SK-N-DZ (cell line): Measurements from ENCODE around the gene RAB34. TPM values are rescaled to one million over a fixed set of nuclear protein-coding genes. Genes with fewer than 3 reads are reported as not detected.
A peak's percentile ranks its signal among the peaks of the same experiment; 100 is the strongest.

Source experiments
- DNase-seq: peaks from one replicate; pipeline ENCODE4 v3.0.0-alpha.2; 2015; ENCODE audit warnings: low spot score
- polyA plus RNA-seq, 2 experiments: library from polyadenylated mRNA; depleted of rRNA; stranded (reverse); fragments of >200 nt; gene quantifications; 2 replicates each; pipeline ENCODE4 v1.2.3, GENCODE V29; 2014

Gene RAB34
- polyA plus RNA-seq (2014; cell fraction: cytosol; rRNA removed), result 50.8 and 51.5 TPM in 2 replicates
- polyA plus RNA-seq (2014; cell fraction: nucleus; rRNA removed), result 124 and 148 TPM in 2 replicates

- DNase-seq, result peak; percentile 82
These were observed at the start of gene RAB34 for GRCh38 chr17:28717578-28718332. TSS of gene RAB34 (minus strand) at chr17:28717868. CDS start at chr17:28717266, 602 bp downstream.

GRCh38 chr17:28765038-28765437 lies 47.4 kb upstream of the RAB34 start:
- DNase-seq, result no peak

GRCh38 chr17:28763804-28764266 lies 46.2 kb upstream of the RAB34 start:
- peak; percentile 75 for DNase-seq

- DNase-seq, result no peak
These were observed 45.6 kb upstream of the RAB34 start for GRCh38 chr17:28763137-28763799.

GRCh38 chr17:28760601-28761562 lies 43.2 kb upstream of the RAB34 start:
- no peak for DNase-seq

GRCh38 chr17:28759256-28759865 lies 41.7 kb upstream of the RAB34 start:
- no peak for DNase-seq

GRCh38 chr17:28758411-28759121 lies 40.9 kb upstream of the RAB34 start:
- DNase-seq, result no peak

- DNase-seq, result no peak
These were observed 38.6 kb upstream of the RAB34 start for GRCh38 chr17:28756049-28756804.

GRCh38 chr17:28755486-28755885 lies 37.8 kb upstream of the RAB34 start:
- DNase-seq, result no peak

- no peak for DNase-seq
These were observed 34.1 kb upstream of the RAB34 start for GRCh38 chr17:28751600-28752366.

- peak; percentile 93 for DNase-seq
These were observed 32.7 kb upstream of the RAB34 start for GRCh38 chr17:28750178-28751047.

GRCh38 chr17:28749516-28750177 lies 32.0 kb upstream of the RAB34 start:
- DNase-seq, result no peak

- DNase-seq, result no peak
These were observed 31.3 kb upstream of the RAB34 start for GRCh38 chr17:28748852-28749515.

GRCh38 chr17:28747801-28748750 lies 30.4 kb upstream of the RAB34 start:
- DNase-seq, result no peak

GRCh38 chr17:28747051-28747691 lies 29.5 kb upstream of the RAB34 start:
- no peak for DNase-seq
